Activated effector memory CD4-positive, alpha-beta T cell treated with Interleukin-2 at 50 U/mL for 16 hours (primary cell): ENCODE results near the gene APMAP.
"Not testable (repeated sequence)": the region's sequence is repeated elsewhere in the genome, so short reads cannot be mapped to it uniquely, and the experiment has no call there.

Experiments used
- DNase-seq: peaks from one replicate; pipeline ENCODE4 v3.0.0-alpha.2; 2020

The APMAP gene

DNA sequence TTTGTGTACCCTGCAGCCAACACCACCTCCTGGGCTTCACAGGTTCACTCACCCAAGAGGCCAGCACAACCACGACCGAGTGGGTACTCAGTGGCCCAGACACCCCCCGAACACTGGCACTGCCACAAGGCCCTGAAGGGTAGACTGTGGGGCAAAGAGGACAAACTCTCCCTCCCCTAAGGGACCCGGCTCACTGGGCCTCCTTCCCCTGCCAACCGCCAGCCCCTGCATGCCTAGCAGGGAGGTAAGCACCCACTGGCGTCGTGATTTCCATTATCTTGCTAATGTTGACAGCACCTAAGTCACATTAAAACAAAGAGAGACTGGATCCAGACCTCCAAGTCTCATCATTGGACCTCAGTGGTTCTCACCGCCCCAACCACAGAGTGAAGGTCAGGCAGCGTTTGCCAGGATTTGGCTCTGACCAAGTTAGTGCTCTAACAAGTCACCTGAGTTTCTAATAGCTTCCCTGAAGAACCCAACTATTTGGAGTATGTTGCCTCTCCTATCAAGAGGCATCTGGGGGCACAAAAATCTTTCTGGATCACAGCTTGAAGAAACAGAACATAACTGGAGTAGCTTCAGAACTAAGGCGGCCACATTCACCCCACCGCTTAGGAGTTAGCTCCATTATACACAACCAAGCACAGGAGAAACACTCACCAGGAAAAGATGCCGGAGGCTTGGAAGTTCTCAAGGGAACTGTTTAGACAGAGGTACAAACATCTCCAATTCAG is 14.0 kb upstream of the APMAP start:
- no peak for DNase-seq

DNA sequence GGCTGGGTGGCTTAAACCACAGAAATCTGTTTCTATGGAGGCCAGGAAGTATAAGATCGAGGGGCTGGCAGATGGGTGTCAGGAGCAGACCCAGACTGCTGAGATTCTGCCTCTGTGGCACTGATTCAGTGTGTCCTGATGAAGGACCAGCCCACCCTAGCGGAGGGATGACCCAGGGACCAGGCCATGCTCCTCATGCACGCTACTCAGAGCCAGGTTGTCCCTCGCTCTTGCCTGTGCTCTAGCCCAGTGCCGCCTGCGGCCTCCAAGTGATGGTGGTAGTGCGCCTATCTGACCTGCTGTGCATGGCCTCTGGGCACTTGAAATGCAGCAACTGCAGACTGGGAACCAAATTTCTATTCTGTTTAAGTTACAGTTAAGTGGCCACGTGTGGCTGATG is 13.1 kb upstream of the APMAP start:
- no peak for DNase-seq

DNA sequence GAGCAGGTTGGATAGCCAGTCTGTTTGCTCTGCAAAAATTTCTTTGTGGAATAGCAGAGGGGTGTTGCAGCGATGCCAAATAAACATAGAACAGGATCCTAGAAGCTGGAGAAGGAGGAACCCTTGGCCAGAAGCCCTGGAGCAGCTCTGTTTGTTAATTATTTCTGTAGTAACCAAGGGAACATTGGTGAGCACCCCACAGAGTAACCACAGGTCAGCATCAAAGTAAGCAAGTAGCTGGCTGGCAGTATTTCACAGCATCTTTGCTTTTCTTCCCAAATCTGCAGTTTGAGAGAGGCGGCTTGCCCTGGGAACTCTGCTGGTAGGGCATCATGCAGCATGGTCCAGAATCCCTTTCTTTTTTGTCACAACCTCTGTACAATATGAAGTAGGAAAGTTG is 12.7 kb upstream of the APMAP start:
- DNase-seq: no peak

DNA sequence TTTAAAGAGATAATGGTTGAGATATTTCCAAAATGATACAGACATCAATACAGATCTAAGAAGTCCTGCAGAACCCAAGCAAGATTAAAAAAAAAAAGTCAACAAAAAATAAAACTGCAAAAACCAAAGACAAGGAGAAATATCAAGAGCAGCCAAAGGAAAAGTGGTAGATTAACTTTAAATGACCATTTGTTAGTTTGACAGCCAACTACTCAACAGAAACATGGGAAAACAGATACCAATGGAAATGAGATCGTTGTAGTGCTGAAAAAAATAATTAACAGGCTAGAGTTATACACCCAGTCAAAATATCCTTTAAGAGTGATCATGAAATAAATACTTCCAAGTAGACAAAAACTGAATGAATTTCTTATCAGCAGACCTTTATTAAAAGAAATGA is 10.5 kb upstream of the APMAP start:
- DNase-seq: no peak

- DNase-seq: not testable (repeated sequence)
These were observed 8.8 kb upstream of the APMAP start for GRCh38 chr20:25001323-25001722.

DNA sequence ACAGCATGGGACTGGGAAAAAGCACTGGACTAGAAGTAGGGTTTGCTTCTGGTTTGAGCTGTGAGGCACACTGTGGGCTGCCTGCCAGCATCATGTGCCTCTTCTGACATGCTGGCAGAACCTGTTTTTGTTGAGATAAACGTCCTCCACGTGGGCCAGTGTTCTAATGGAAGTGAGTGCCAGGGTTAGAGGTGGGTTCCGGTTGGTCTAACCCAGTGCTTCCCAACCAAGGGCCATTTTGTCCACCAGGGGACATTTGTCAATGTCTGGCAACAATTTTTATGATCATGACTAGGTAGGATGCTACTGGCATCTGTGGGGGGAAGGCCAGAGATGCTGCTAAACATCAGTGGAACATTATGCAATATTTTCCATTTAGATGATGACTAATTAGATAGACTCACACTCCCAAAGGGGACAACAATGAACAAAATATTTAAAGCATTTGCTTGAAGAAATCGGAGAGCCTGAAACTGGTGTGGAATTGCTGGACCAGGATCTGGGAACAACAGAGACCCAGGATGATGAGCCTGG is 7.8 kb upstream of the APMAP start:
- DNase-seq: no peak

GRCh38 chr20:24999568-24999967 is 7.0 kb upstream of the APMAP start:
- DNase-seq: no peak

GRCh38 chr20:24998631-24999445 is 6.3 kb upstream of the APMAP start:
- DNase-seq: no peak

GRCh38 chr20:24998121-24998520 is 5.6 kb upstream of the APMAP start:
- no peak for DNase-seq

DNA sequence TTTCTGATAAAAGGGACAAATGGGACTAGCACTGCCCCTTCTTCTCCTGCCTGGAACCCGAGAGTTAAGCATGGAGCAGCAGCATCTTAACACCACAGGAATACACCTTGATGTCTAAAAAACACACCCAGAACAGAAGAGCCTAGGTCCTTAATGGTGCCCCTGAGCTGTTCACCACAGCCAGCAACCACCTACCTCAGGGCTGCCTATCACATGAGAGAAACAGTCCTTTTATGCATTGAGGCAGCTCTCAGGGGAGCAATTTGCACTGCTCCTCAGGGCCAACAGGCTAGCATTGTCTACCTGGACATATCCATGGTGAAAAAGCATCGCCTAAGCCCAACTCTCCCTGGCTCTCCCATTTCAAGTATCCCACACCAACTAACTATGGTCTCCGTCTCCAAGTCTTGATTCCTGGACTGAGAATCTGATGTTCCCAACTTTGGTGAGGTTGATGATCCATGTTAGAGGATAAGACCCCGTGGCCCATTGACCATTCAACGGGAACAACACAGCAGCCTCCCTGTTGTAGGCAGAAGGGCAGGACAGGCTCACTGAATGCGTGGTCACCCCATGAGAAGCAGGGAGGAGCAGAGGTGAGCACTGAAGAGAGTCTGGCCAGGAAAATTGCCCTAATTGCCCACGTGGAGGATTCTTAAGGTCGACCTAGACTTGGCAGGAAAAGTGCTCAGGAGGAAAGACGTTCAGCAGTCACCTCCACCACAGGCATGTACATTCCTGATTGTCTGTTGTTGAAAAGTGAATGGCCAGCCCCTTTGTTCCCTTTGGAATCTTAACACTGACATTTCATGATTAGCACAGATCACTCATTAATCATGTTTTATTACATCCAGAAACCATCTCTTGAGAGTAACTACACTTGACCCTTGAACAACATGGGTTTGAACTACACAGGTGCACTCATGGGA is 4.2 kb upstream of the APMAP start:
- DNase-seq: no peak

DNA sequence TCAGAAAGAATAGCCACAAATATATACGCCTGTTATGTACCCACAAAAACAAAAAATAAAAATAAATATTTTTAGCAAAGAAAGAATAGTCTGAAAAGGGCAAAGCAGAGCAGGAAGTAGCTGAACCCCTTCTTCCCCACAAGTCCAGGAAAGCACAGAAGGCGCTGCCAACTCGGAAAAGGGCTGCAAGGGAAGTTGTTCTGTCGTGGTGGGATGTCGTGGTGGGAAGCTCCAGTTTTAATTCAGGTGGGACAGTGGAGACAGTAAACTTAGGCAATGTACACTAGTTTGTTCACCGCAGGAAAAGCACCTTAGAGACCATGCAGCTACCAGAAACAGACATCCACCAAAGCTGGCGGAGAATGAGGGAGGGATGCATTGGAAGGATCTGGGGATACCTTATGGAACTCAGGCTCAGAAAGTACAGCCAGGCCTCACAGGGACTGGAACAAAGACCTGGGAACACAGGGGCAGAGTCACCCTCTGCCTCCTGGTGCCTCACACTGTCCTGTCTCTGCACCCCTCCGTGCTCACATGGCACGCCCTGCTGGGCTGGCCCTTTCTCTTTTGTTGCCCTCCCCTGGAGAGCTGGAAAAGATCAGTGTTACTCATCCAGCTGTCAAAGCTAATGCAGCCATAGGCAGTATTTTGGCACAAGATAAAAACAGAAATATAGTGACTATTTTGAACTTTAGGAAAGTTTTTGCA is 3.3 kb upstream of the APMAP start:
- no peak for DNase-seq

- DNase-seq: peak; percentile 71
These were observed 2.2 kb upstream of the APMAP start for GRCh38 chr20:24994470-24995368.

GRCh38 chr20:24994186-24994465 is 1.6 kb upstream of the APMAP start:
- DNase-seq: no peak

DNA sequence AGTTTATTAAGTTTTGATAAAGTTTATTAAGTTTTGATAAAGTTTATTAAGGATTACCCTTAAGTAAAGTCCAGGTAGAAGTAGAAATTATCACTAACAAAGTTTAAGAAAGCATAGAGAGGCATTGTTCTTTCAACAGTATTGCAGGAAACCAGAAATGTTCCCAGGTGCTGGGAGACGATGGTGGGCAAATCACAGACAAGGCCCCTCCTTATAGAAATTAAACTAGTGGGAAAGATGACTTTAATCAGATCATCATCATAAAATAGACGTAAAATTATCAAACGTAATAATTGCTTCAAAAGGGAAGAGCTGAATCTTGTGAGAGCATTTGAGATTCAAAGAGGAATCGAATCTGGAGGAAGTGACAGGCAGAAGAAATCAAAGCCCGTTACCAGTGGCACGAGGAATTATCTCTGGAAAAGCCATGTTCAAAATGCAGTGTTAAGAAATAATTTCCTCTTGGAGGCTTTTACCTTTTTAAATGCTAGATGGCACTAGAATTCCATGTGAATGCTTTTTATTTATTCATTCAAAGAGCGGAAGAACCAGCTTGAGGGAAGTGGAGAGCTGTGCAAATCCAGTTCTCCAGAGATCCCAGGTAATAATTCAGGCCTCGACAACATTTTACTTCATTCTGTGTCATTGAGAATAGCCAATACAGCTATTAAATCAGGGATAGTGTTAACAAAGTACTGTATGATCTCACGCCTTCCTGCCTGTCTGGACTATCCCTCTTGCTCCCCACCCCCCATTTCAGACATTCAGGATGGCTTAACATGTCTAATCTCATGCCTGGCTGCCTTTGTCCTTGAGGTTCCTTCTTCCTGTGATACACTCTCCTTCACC is 1.0 kb upstream of the APMAP start:
- no peak for DNase-seq

DNA sequence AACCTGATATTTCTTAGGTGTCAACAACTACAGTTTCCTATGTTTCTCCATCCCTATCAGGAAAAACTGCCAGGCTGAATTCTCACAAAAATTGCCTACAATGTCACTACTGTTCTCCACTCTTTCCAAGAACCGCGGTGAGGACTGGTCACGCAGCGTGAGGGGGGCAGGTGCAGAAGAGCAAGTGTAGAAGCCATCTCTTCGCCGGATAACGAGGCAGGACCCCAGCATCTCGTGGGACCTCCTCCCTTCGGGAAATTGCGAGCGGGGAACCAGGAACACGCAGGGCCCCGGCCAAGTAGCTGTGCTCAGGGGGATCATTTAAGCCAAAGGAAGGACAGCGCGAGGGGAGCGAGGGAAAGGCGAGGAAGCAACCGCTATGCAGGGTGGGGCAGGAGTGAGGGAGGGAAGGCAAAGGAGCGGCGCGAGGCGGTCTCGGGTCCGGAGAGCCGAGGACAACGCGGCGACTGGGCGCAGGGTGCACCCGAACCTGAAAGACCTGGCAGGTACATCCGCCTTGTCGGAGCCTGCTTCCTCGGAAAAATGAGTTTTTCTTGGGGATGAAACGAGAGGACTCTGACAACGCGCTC is 559 bp downstream of the APMAP start:
- no peak for DNase-seq

DNA sequence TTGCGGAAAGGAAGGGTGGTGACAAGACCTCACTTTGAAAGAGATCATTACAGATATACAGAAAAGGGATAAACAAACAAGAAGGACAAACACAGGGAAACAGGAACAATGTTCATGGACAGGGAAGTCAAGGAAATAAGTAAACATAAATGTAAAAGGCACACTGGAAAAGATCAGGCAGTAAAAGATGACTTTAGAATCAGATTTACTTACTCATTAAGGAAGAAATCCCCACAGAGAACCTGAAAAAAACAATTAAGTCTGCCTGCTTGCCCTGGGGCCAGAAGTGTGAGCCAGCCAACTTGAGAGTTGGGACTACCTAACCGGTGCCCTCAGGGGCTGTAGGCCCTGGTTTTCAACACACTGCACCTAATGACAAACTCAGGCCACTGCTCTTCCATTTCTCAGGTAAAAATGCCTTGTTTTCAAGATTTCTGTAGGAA is 1.7 kb downstream of the APMAP start:
- DNase-seq: no peak

- no peak for DNase-seq
These were observed 3.4 kb downstream of the APMAP start for GRCh38 chr20:24989162-24989561.

GRCh38 chr20:24987873-24988835 is 4.4 kb downstream of the APMAP start:
- no peak for DNase-seq

DNA sequence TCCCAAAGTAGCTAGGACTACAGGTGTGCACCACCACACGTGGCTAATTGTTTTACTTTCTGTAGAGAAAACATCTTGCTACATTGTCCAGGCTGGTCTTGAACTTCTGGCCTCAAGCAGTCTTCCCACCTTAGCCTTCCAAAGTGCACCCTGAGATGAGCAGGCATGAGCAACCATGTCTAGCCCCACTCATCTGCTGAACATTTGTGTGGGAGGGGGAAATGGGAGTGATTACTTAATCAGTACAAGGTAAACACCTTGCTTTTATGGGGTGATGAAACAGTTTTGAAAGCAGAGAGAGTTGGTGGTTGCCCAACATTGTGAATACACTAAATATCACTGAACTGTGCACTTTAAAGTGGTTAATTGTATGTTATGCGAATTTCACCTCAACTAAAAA is 5.3 kb downstream of the APMAP start:
- no peak for DNase-seq
